Measurements from ENCODE around the gene DHH. TPM values are rescaled to one million over a fixed set of nuclear protein-coding genes. Genes with fewer than 3 reads are reported as not detected.
A peak's percentile ranks its signal among the peaks of the same experiment; 100 is the strongest.

Gene DHH
- total and polyA plus RNA-seq, 9 of the 15 experiments (the other 6 are each of a cell fraction or from before 2014, with no cell fraction given) = 0.07 to 2.6 (median 0.54) TPM

- TF ChIP-seq CBFA2T2 (conservative IDR thresholded peaks at IDR 0.05) (no peak; the same call in 1 of the 2 replicates), ELF1 (tag; IDR thresholded peaks at IDR 0.05) (peak; percentile 73), ZNF253 (CRISPR knock-in tag; conservative IDR thresholded peaks at IDR 0.05) (no peak), MLLT1 (IDR thresholded peaks at IDR 0.05) (peak; percentile 7 to 77; a peak in 2 of 4 replicates), HDAC8 (tag; IDR thresholded peaks at IDR 0.05) (no peak), SMARCA5 (IDR thresholded peaks at IDR 0.05) (no peak), HMBOX1 (IDR thresholded peaks at IDR 0.05) (no peak), PRMT5 (CRISPR knock-in tag; IDR thresholded peaks at IDR 0.05) (no peak), TFE3 (CRISPR knock-in tag; IDR thresholded peaks at IDR 0.05) (no peak), STAT5B (CRISPR knock-in tag; IDR thresholded peaks at IDR 0.05) (no peak), ZNF512 (tag; IDR thresholded peaks at IDR 0.05) (no peak), ZNF696 (CRISPR knock-in tag; conservative IDR thresholded peaks at IDR 0.05) (no peak), EHMT2 (IDR thresholded peaks at IDR 0.05) (no peak), NONO (IDR thresholded peaks at IDR 0.05; ENCODE audit: low read depth in 2 of 2, low read length in 1 of 2) (peak in 1 of 2 experiments; percentile 84; a peak in 2 of 4 replicates), SRSF3 (IDR thresholded peaks at IDR 0.05; ENCODE audit: insufficient read depth, low read length) (0 out of 2 replicates have a peak, but pooled peaks have one; percentile 54), CREB3 (tag; conservative IDR thresholded peaks at IDR 0.05; ENCODE audit: low read depth) (no peak), ZKSCAN8 (CRISPR knock-in tag; IDR thresholded peaks at IDR 0.05) (no peak), KHSRP (IDR thresholded peaks at IDR 0.05) (no peak)
- TF ChIP-seq, protein P1, sequence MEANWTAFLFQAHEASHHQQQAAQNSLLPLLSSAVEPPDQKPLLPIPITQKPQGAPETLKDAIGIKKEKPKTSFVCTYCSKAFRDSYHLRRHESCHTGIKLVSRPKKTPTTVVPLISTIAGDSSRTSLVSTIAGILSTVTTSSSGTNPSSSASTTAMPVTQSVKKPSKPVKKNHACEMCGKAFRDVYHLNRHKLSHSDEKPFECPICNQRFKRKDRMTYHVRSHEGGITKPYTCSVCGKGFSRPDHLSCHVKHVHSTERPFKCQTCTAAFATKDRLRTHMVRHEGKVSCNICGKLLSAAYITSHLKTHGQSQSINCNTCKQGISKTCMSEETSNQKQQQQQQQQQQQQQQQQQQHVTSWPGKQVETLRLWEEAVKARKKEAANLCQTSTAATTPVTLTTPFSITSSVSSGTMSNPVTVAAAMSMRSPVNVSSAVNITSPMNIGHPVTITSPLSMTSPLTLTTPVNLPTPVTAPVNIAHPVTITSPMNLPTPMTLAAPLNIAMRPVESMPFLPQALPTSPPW (CRISPR knock-in tag; IDR thresholded peaks at IDR 0.05) = peak; percentile 96
These were observed 34.1 kb downstream of the DHH start, which contains the start of gene KMT2D (continued) for GRCh38 chr12:49060237-49061156.
